Activated naive CD4-positive, alpha-beta T cell treated with anti-CD3 and anti-CD28 coated beads, Interleukin-2, amount 50 U/mL, for 72 hours (primary cell): ENCODE results near the gene ADA. TPM values are rescaled to one million over a fixed set of nuclear protein-coding genes. Genes with fewer than 3 reads are reported as not detected.
A peak's percentile ranks its signal among the peaks of the same experiment; 100 is the strongest.

ENCODE experiments used
- ATAC-seq, 2 donors: fragments of 150-1000 bp; cut with Tn5 transposase; 2 replicates each; pipeline ENCODE4 v1.10.0; 2021; ENCODE audit warnings: mild to moderate bottlenecking in 2 of 2, moderate library complexity in 2 of 2
- DNase-seq, 2 donors: peaks; one replicate each; pipeline ENCODE4 v3.0.0; 2021 to 2022; ENCODE audit warnings: low spot score in 2 of 2
- H3K27ac Mint-ChIP-seq, 2 donors: one replicate each; pipeline ENCODE4 v1.8.0; 2022; ENCODE audit warnings: mild to moderate bottlenecking in 2 of 2, mixed read lengths in 2 of 2
- H3K36me3 Mint-ChIP-seq, 2 donors: one replicate each; pipeline ENCODE4 v1.8.0; 2022; ENCODE audit warnings: mixed read lengths in 2 of 2
- H3K9me3 Mint-ChIP-seq, 2 donors: one replicate each; pipeline ENCODE4 v1.8.0; 2022; ENCODE audit warnings: mixed read lengths in 2 of 2
- total RNA-seq, 2 donors: library from RNA; stranded (reverse); gene quantifications; one replicate each; pipeline ENCODE4 v1.2.3, GENCODE V29; 2022

ADA gene
- total RNA-seq, 2 donors from 2014 or later: 33.4 to 54.9 TPM

DNA sequence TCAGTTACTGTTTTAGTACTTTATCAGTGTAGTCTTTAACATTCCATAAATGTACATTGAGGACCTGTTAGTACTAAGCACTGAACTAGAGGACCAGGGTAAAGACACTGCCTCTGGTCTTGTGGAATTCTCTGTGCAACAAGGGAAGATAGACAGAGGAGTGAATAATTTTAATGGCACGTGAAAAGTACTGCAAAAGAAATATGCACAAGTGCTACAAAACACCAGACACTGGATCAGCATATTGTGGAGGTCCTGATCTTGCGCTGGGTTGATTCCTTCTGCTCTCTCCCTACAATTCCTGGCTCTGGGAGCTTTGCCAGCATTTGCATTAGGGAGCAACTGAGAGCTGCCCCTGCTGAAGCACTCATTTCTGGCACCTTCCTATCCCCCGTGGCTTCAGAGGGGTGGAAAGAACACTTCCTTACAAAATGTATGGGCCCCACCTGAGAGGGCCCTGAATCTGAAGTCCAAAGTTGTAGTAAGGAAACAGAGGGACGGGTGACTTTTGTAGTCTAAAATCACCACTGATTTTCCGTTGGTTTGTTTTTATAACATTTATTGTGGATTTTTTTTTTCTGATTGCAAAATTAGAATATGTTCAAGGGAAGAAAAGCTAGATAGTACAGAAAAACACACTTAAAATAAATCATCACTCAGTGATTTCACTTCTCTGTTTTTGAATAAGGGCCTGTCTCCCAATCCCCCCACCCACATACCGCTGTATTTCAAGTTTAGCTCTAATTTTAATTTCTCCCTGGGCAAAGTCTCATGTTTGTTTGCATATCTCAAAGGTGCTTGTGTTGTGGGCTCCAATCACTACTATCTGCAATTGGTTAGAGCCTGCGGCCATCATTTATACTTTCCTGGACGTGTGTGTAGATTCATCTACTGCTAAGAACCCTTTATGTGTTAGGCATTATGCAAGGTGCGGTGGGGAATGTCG, 64.2 kb downstream of the ADA start:
- H3K9me3 Mint-ChIP-seq: peaks cover 0 to 4% of the 10 kb centered on the region in 2 donors
- H3K27ac Mint-ChIP-seq: no peak overlapping the region
- DNase-seq (no peak), ATAC-seq (no peak)
- H3K36me3 Mint-ChIP-seq: no peaks in the 10 kb centered on the region

DNA sequence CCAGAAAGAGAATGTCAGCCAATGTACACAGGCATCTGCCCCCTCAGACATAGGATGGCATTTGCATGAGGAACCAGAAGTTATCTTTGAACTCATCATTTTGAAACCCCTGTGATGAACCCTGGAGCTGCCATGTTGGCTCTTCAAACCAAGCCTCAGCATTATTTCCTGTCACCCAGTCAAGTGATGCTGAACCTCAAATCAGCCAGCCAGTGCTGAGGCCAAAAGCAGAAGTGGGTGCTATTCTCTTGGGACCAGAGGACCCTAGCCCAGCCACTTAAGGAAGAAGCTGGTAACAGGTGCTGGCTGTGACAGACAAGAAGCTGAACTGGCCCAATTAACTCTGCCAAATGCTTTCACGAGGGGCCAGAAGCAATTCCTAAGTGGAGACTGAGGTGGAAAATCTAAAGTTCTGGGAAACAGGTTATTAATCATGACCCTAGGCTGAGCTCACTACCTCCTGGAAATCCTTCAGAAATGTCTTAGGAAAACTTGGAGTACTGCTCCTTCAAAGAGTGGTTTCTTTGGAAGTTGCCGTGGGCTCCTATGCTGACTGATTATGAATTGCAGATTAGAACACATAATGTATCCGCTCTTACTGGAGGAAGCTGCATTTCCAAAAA, 65.1 kb downstream of the ADA start:
- Mint-ChIP-seq H3K36me3 (no peaks in the 10 kb centered on the region), H3K27ac (no peak overlapping the region), H3K9me3 (peaks cover 0 to 4% of the 10 kb centered on the region in 2 donors)
- DNase-seq: no peak
- ATAC-seq: peak in 1 of 2 donors; percentile 85

DNA sequence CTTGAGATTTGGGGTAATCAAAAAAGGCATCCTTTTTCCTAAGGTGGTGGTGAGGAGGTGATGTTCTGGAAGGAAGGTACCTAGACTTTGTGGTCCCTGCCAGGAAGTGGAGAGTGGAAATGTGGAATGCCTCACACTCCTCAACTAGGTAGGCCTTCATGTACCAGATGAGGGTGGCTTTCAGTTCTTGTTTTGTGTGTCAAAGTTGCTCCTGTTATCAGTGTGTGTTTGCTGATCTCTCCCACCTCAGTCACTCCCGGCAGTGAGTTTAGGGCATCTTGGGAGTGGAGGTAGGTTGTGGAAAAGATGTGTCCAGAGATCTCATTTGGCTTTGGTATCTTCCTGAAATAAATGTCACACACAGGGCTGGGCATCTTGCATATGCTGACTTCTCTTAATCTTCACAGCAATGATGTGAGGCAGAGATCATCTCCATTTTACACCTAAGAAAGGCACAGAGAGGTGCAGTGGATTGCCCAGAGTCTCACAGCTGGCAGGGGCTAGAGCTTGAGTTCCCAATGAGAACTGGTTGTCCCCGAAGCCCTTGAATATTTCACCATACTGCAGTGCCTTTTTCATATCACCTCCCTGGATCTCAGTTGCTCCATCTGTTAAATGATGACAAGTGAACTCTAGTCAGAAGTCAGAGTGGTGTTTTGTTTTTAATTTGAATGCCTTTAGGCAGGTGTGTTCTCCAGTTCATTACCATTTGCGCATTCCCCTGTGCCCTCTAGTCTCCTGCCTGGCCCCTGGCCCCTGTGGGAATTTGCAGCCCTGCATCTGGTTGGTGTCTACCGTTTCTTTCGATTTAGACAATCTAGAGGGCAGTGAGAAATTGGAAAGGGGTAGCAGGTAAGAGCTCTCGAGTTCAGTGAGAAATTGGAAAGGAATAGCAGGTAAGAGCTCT, 66.2 kb downstream of the ADA start:
- peak in 1 of 2 donors; percentile 50 for ATAC-seq
- DNase-seq: no peak
- H3K36me3 Mint-ChIP-seq: no peaks in the 10 kb centered on the region
- peak overlapping the region; percentile 21 to 44 for H3K27ac Mint-ChIP-seq
- H3K9me3 Mint-ChIP-seq: peaks cover 0 to 4% of the 10 kb centered on the region in 2 donors

DNA sequence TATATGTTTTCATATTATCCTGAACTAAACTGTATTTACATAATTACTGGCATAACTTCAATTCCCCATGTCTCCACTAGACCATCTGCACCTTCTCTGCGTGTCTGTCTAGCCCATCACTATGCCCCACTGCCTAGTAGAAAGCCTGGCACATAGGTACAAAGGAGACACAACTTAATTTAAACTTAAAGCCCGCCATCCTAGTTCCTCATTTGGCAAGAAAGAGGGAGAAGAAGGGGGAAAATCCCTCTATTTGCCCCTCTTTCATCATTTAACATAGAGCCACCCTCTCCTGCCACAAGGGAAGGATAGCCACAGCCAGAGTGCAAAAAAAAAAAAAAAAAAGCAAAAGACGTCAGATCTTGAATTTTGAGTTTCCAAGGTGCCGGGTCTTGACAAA, 67.3 kb downstream of the ADA start:
- no peak for ATAC-seq
- no peak for DNase-seq
- Mint-ChIP-seq H3K36me3 (no peaks in the 10 kb centered on the region), H3K9me3 (peaks cover 0 to 4% of the 10 kb centered on the region in 2 donors), H3K27ac (no peak overlapping the region)

DNA sequence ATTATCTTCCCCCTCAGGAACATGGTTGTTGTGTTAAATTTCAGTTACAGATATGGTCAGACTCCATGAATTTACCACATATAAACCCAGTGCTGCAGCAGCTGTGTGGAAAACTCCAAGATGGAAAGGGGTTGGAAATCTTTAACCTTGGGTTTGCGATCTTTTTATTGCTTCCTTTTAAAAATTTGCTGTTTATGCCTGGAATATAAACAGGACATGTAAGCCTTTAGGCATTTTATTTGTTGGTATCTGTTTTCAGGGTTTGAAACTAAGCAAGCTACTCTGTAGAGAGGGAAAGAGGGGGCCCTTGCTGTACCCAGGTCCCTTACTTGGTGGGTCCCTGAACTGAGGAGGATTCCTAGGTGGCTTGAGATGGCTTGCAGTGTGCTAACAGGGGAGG, 68.3 kb downstream of the ADA start:
- ATAC-seq (no peak), DNase-seq (no peak)
- H3K27ac Mint-ChIP-seq: no peak overlapping the region
- no peaks in the 10 kb centered on the region for H3K36me3 Mint-ChIP-seq
- peaks cover 0 to 4% of the 10 kb centered on the region in 2 donors for H3K9me3 Mint-ChIP-seq

DNA sequence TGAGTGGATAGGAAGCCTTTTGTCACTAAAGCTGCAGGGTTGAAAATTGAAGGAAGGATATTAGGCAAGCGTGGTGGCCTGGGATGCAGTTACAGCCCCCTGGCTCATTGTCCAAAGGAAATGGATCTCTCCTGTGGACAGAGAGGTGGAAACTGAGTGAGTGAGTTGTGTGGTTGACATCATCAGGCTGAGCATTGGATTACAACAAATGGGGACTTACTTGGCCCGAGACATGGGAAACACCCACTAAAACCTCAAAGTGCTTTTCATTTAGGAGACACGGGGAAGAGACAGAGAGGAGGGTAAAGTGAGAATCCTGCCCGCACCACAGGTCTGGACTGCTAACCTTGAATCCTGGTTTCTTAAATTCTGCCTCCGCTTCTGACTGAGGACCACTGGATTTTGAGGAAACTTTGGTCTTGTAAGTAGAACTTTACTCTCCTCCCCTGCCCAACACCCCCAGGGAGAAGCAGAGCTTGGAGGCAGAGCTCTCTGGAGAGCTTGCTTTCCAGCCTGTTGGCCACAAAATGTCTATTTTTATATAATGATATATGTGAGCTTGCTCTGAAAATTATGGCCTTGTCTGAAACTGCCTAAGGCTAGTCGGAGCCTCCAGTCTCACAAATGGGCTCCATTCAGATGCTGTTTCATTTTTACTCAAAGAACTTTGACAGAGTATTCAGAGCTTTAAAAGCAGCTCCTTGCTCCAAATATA, 69.0 kb downstream of the ADA start, which contains the start of gene PKIG:
PKIG (plus strand) TSS at position 269 of the 715 bp plus-strand sequence. CDS start 31,978 bp downstream, outside the sequence.
- no peaks in the 10 kb centered on the region for H3K36me3 Mint-ChIP-seq
- DNase-seq (no peak), ATAC-seq (no peak)
- peak within 1 kb of the TSS in 1 of 2 donors; percentile 30 for H3K27ac Mint-ChIP-seq
- peaks cover 0 to 4% of the 10 kb centered on the region in 2 donors for H3K9me3 Mint-ChIP-seq

DNA sequence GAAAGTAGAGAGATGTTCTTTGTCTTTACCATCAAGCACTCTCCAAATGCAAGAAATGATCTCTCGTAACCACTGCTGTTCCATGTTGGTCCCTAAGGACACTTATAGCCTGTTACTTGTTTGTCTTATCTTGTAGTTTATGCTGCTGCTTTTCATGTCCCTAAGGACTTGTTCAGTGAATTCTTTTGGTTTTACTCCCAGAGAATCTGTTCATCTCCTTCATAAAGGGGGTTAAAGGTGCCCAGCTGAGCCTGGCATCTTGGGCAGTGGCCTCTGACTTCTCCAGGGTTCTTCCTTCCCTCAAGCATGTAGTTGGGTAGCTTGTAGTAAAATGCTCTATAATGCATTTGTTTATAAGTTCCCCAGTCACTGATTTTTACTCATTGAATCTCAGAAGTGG, 70.0 kb downstream of the ADA start:
- peak overlapping the region in 1 of 2 donors; percentile 30 for H3K27ac Mint-ChIP-seq
- H3K9me3 Mint-ChIP-seq: peaks cover 0 to 4% of the 10 kb centered on the region in 2 donors
- H3K36me3 Mint-ChIP-seq: no peaks in the 10 kb centered on the region
- ATAC-seq: no peak
- no peak for DNase-seq

DNA sequence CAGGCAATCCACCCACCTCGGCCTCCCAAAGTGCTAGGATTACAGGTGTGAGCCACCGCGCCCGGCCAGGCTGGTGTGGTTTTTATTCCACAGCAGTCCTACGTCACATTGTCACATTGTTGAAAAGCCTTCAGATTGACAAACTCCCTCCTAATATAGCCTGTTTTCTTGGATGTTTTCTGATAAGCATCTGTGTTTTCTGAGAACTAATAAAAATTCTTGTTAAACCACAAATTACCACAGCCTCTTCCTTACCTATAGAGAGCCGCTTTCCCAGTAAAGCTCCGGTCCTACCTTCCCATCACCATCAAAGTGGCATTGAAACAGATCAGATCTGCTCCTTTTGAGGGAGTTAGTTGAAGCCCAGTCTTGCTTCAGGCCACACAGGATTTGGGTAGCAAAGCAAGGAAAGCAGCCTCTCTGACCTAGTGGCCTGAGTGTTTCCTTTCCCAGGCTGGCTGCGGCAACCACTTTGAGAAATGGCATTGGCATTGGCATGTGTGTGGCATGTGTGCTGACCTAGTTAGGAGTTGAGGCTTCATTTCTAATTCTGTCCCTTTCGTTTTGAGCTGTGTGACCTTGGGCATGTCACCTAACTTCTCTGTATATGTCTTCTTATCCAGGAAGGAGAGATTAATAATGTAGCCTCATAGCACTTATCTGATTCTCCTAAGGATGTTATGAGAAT, 70.8 kb downstream of the ADA start:
- H3K36me3 Mint-ChIP-seq: no peaks in the 10 kb centered on the region
- DNase-seq (no peak), ATAC-seq (no peak)
- H3K27ac Mint-ChIP-seq: no peak overlapping the region
- H3K9me3 Mint-ChIP-seq: peaks cover 0 to 2% of the 10 kb centered on the region in 2 donors

DNA sequence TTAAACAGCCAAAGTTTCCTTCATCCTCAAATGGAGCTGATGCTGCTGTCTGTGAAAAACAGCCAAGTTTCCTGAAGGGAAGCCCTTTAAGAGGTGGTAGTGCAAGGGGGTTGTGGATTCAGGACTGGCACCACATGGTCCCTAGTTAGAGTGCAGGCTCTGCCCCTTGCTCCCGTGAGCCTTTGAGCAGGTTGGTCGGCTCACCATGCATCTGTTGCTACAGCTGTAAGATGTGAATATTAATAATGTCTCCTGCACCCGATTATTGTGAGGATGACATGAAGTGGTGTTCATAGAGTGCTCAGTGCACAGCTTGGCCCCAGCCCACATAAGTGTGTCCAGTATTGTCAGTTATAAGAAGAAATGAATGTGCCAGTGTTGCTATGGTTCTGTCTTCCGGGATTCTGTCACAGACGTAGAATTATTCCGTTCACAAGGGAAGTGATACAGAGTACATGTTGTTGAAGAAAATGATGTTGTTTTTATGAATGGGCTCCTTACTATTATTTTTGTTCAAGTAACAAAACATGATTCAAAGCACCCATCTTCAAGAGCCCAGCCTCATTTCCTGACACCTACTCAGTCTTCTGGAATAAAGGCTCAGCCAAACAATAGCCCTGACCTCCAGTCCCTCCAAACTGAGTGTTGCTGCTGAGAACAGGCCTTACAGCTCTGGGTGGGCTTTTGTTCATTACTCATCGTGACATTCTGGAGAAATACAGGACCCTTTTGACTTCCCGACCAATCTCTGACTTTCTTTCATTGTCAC, 72.0 kb downstream of the ADA start:
- Mint-ChIP-seq H3K36me3 (no peaks in the 10 kb centered on the region), H3K27ac (no peak overlapping the region), H3K9me3 (no peaks in the 10 kb centered on the region)
- ATAC-seq (peak in 1 of 2 donors; percentile 37), DNase-seq (no peak)

DNA sequence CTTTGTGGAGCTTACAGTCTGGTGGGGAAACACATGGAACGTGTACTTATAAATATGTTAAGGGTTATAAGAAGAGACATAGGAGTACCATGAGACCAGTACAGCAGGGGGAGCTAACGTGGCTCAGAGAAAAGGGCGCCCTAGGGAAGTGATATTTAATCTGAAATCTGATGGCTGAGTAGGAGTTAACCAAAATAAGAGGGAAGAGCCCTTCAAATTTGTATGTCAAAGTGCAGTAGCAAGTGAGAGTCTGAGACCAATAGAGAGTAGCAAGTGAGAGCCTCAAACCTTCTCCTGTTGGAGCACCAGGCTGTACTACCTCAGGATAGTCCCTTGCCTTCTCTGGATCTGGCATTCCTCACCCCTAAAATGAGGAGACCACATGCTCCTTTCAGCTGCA, 75.2 kb downstream of the ADA start:
- peak in 1 of 2 donors; percentile 41 for ATAC-seq
- Mint-ChIP-seq H3K9me3 (no peaks in the 10 kb centered on the region), H3K27ac (no peak overlapping the region)

DNA sequence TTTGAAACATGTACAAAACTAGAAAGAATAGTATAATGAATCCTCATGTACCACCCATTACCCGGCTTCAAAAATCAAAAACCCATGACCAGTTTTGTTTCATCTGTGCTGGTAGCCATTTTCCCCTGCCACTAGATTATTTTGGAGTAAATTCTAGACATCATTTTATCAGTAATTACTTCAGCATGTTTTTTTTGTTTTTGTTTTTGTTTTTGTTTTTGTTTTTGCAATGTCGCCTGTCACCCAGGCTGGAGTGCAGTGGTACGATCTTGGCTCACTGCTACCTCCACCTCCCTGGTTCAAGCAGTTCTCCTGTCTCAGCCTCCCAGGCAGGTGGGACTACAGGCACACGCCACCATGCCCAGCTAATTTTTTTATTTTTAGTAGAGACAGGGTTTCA, 77.1 kb downstream of the ADA start:
- DNase-seq: no peak
- no peak for ATAC-seq
- no peak overlapping the region for H3K27ac Mint-ChIP-seq
- H3K9me3 Mint-ChIP-seq: no peaks in the 10 kb centered on the region
- no peaks in the 10 kb centered on the region for H3K36me3 Mint-ChIP-seq

More for the DNA sequence above, 75.2 kb downstream of the ADA start:
- H3K36me3 Mint-ChIP-seq: no peaks in the 10 kb centered on the region
- DNase-seq: no peak

DNA sequence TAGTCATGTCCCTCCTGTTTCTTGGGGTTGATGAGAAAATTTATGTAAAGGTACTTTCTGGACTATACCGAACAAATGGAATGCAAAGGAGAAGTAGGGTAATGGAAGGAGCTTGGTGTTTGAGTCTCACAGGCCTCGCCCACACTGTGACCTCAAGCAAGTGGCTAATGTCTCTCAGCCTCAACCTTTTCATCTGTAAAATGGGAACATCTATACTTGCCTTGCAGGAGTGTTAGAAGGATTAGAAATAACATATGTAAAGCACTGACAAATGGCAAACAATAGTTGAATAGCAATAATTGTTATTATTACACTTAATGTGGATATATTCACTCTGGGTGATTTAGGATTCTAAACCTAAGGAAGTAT, 78.0 kb downstream of the ADA start:
- H3K9me3 Mint-ChIP-seq: no peaks in the 10 kb centered on the region
- DNase-seq: no peak
- ATAC-seq: no peak
- H3K36me3 Mint-ChIP-seq: no peaks in the 10 kb centered on the region
- peak overlapping the region in 1 of 2 donors; percentile 32 for H3K27ac Mint-ChIP-seq

DNA sequence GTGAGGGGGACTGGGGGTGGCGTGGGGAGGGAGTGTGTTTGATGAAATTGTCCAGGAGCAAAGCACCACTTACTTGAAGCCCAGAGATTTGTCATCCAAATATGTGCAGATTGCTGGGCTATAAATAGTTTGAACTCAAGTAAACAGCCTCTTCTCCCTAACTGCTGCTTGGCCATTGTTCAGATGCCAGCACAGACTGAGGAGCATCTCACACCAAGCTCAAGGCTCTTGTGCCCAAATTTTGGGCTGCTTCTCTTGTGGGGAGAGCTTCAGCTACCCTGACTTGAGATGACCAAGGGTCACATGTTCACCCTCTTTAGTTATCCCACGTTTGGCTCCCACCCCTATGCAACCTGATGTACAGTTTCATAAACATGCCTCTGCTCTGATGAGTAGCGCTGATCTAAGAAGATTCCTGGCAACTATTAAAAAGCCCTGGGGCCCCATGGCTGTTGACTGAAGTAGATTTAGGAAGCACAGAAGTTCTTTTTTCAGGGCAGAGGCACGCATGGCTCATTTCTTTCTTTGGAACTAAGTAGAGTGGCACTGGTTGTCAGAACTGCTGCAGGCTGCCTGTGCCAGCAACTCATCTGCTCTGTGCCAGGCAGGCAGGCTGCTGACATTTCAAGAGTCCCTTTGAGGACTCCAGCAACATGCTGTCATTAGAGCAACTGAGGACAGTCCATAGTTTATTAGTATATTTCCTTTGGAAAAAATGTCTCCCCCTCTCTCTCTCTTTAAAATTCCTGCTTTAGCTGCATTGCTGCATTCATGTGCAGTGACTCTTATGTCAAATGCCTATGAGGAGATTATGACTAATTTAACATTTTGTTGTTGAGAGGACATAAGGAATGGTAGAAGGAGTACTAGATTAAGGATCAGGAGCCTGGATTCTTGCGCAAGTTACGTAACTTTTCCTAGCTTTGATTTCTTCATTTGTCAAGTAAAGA, 78.7 kb downstream of the ADA start:
- no peaks in the 10 kb centered on the region for H3K36me3 Mint-ChIP-seq
- no peak for ATAC-seq
- peak overlapping the region in 1 of 2 donors; percentile 32 for H3K27ac Mint-ChIP-seq
- DNase-seq: no peak
- no peaks in the 10 kb centered on the region for H3K9me3 Mint-ChIP-seq

DNA sequence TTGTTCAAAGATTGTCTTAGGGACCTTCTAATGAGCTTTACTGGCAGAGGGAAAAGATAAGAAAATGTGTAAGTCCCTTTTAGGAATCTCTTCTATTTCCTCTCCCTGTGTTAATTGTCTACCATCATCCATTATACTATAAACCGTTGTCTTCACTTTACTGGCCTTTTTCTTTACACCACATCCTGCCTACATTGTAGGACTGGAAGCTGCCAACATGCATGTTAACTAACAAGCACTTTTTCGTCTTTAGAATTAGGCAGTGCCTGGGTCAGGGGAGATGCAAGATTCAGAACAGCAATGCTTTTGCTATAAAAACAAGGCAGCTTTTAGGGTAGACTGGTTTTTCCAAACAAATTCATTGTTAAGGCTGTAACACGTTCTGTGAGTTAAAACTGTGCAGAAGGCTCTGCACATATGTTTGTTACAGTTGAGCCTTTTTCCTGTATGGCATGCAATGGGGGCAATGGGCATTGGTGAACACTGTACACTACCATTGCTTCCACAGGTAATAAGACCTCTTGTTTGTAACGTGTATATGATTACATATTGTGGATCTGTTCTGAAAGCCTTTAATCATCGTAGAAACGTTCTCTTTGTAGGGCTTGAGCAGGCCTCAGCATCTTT, 80.0 kb downstream of the ADA start:
- no peaks in the 10 kb centered on the region for H3K9me3 Mint-ChIP-seq
- H3K27ac Mint-ChIP-seq: no peak overlapping the region
- DNase-seq: no peak
- no peak for ATAC-seq
- no peaks in the 10 kb centered on the region for H3K36me3 Mint-ChIP-seq
